Pons (tissue), 1 donor: ENCODE measurements around the gene ALLC.

Experiments
- DNase-seq: peaks from one replicate; pipeline ENCODE4 v3.0.0-alpha.2; 2016; ENCODE audit warnings: low spot score

The ALLC gene

GRCh38 chr2:3639653-3640052 is 18.3 kb upstream of the ALLC start:
- DNase-seq, result no peak

- no peak for DNase-seq
Observed at GRCh38 chr2:3641181-3641580, 16.8 kb upstream of the ALLC start.

GRCh38 chr2:3641841-3642421 is 16.1 kb upstream of the ALLC start:
- DNase-seq, result no peak

GRCh38 chr2:3642521-3643215 is 15.3 kb upstream of the ALLC start:
- no peak for DNase-seq

GRCh38 chr2:3643371-3644245 is 14.4 kb upstream of the ALLC start:
- no peak for DNase-seq

- DNase-seq, result no peak
Observed at GRCh38 chr2:3644246-3644525, 13.8 kb upstream of the ALLC start.

GRCh38 chr2:3644891-3645605 is 13.0 kb upstream of the ALLC start:
- no peak for DNase-seq

- DNase-seq, result no peak
Observed at GRCh38 chr2:3645745-3646389, 12.1 kb upstream of the ALLC start.

- no peak for DNase-seq
Observed at GRCh38 chr2:3646446-3646845, 11.6 kb upstream of the ALLC start.

GRCh38 chr2:3647246-3647645 is 10.8 kb upstream of the ALLC start:
- no peak for DNase-seq

- no peak for DNase-seq
Observed at GRCh38 chr2:3647831-3648651, 10.0 kb upstream of the ALLC start.

GRCh38 chr2:3648652-3649177 is 9.3 kb upstream of the ALLC start:
- DNase-seq, result no peak

- no peak for DNase-seq
Observed at GRCh38 chr2:3649581-3649980, 8.4 kb upstream of the ALLC start.

GRCh38 chr2:3650140-3650920 is 7.7 kb upstream of the ALLC start:
- no peak for DNase-seq

GRCh38 chr2:3651691-3652648 is 6.0 kb upstream of the ALLC start:
- peak; percentile 42 for DNase-seq

GRCh38 chr2:3652896-3653625 is 4.9 kb upstream of the ALLC start:
- DNase-seq, result no peak

GRCh38 chr2:3654011-3654410 is 4.0 kb upstream of the ALLC start:
- no peak for DNase-seq

- DNase-seq, result no peak
Observed at GRCh38 chr2:3654531-3655225, 3.3 kb upstream of the ALLC start.
